Activated naive CD4-positive, alpha-beta T cell treated with anti-CD3 and anti-CD28 coated beads, Interleukin-2, amount 10 ng/mL, durations not matched to agents 7 days and 5 days (primary cell): ENCODE results near the gene HNRNPK.

Source experiments
- CTCF ChIA-PET: fragments of 350-600 bp; sonication (Branson Sonifier 250); formaldehyde crosslinking; loops from one replicate; lab custom pipeline; 2021; ENCODE audit warnings: antibody characterized with exemption; lab: Charles Lee
- DNase-seq: peaks from one replicate; pipeline ENCODE4 v3.0.0-alpha.2; 2020
- H3K27ac Mint-ChIP-seq: one replicate; pipeline ENCODE4 v1.8.0; 2021; ENCODE audit warnings: mild to moderate bottlenecking, moderate library complexity, mixed read lengths
- H3K27me3 Mint-ChIP-seq: one replicate; pipeline ENCODE4 v1.8.0; 2021; ENCODE audit warnings: mild to moderate bottlenecking, mixed read lengths
- H3K36me3 Mint-ChIP-seq: one replicate; pipeline ENCODE4 v1.8.0; 2021; ENCODE audit warnings: mixed read lengths
- H3K4me1 Mint-ChIP-seq: one replicate; pipeline ENCODE4 v1.8.0; 2021; ENCODE audit warnings: mixed read lengths
- H3K4me3 Mint-ChIP-seq: one replicate; pipeline ENCODE4 v1.8.0; 2021; ENCODE audit warnings: mild to moderate bottlenecking, moderate library complexity, mixed read lengths
- H3K9me3 Mint-ChIP-seq: one replicate; pipeline ENCODE4 v1.8.0; 2021; ENCODE audit warnings: mixed read lengths

The HNRNPK gene

GRCh38 chr9:83986765-83987401 lies 6.9 kb upstream of the HNRNPK start:
- no peaks in the 10 kb centered on the region for H3K9me3 Mint-ChIP-seq
- H3K4me3 Mint-ChIP-seq: no peak overlapping the region
- DNase-seq: no peak
- H3K4me1 Mint-ChIP-seq: peaks cover 32% of the 10 kb centered on the region
- no peak overlapping the region for H3K27ac Mint-ChIP-seq
- no peaks in the 10 kb centered on the region for H3K27me3 Mint-ChIP-seq
- peaks cover 40% of the 10 kb centered on the region for H3K36me3 Mint-ChIP-seq
- CTCF ChIA-PET: no interaction called here

DNA sequence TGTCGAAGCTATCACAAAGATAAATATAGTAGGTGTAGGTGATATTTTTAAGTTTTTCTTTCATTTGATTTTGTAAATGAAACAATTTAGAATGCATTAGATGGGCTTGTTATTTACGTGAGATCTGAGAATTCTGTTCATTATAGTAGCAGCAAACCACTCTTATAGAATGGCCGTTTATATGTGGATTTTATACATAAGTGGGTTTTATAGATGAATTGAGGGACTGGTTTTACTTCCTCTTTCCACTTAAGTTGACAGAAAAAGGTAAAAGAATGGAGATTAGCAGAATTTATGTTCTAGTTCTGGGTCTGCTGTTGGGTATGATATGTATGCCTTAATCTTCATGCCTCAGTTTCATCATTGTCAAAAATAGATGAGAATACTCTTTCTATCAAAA lies 6.2 kb upstream of the HNRNPK start:
- peaks cover 36% of the 10 kb centered on the region for H3K36me3 Mint-ChIP-seq
- no peaks in the 10 kb centered on the region for H3K27me3 Mint-ChIP-seq
- H3K4me3 Mint-ChIP-seq: no peak overlapping the region
- DNase-seq: no peak
- H3K9me3 Mint-ChIP-seq: no peaks in the 10 kb centered on the region
- H3K27ac Mint-ChIP-seq: no peak overlapping the region
- CTCF ChIA-PET: no interaction called here
- peaks cover 35% of the 10 kb centered on the region for H3K4me1 Mint-ChIP-seq

GRCh38 chr9:83981126-83981871 lies 1.3 kb upstream of the HNRNPK start:
- H3K9me3 Mint-ChIP-seq: no peaks in the 10 kb centered on the region
- peak overlapping the region; percentile 99 for H3K27ac Mint-ChIP-seq
- CTCF ChIA-PET: interaction anchor here (0.7 to 1.8 kb wide), 3 partner anchors 60 to 313 kb away, joined by 3 to 7 read pairs (median 5); partner anchors contain the start of gene KIF27
- H3K36me3 Mint-ChIP-seq: peaks cover 39% of the 10 kb centered on the region
- H3K4me3 Mint-ChIP-seq: peak overlapping the region; percentile 98
- peaks cover 41% of the 10 kb centered on the region for H3K4me1 Mint-ChIP-seq
- H3K27me3 Mint-ChIP-seq: peaks cover 4% of the 10 kb centered on the region
- peak; percentile 41 for DNase-seq

DNA sequence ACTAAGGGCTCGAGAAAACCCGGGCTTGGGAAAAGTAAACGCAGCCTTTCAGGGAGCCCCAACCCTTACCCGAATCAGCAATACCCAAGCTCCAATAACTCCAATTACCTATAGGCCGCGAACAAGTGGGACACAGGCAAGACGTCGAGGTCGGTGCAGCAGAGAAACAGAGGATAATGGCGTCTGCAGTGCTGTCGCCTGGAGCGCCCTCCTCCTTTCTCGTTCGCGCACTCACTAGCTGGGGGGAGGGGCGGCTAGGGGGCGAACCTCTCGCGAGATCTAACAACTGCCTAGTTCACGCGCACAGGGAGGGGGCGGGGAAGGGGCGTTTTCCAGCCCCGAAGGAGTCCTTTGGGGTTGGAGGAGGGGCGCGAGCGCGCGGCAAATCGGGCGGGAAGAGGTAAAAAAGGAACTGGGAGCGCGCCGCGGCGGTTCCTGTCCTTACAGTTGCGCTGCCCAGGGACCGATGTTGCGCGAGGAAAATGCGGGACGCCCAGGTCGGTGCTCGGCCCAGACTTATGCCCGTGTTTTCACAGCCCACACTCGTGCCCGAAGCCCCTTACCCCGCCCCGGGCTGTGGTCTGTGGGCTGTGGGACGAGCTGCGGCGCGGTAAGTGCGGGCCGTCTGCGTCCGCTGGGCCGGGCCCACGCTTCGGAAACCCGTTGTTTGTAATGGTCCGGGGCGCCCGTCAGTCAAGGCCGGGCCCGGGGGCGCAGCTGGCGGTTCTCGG lies 545 bp upstream of the HNRNPK start, which contains the start of gene RMI1:
Gene RMI1, plus strand, starts transcription at position 411 of the 731 bp plus-strand sequence. CDS start 20,182 bp downstream, outside the sequence.
- CTCF ChIA-PET: interaction anchor here (0.7 to 1.8 kb wide), 4 partner anchors 59 to 314 kb away, joined by 3 to 7 read pairs (median 4); partner anchors contain the start of gene KIF27
- H3K4me1 Mint-ChIP-seq: peaks cover 45% of the 10 kb centered on the region
- peaks cover 46% of the 10 kb centered on the region for H3K36me3 Mint-ChIP-seq
- peak within 1 kb of the TSS; percentile 99 for H3K27ac Mint-ChIP-seq
- H3K4me3 Mint-ChIP-seq: peak within 1 kb of the TSS; percentile 98
- DNase-seq: peak; percentile 99
- no peaks in the 10 kb centered on the region for H3K9me3 Mint-ChIP-seq
- H3K27me3 Mint-ChIP-seq: peaks cover 4% of the 10 kb centered on the region

DNA sequence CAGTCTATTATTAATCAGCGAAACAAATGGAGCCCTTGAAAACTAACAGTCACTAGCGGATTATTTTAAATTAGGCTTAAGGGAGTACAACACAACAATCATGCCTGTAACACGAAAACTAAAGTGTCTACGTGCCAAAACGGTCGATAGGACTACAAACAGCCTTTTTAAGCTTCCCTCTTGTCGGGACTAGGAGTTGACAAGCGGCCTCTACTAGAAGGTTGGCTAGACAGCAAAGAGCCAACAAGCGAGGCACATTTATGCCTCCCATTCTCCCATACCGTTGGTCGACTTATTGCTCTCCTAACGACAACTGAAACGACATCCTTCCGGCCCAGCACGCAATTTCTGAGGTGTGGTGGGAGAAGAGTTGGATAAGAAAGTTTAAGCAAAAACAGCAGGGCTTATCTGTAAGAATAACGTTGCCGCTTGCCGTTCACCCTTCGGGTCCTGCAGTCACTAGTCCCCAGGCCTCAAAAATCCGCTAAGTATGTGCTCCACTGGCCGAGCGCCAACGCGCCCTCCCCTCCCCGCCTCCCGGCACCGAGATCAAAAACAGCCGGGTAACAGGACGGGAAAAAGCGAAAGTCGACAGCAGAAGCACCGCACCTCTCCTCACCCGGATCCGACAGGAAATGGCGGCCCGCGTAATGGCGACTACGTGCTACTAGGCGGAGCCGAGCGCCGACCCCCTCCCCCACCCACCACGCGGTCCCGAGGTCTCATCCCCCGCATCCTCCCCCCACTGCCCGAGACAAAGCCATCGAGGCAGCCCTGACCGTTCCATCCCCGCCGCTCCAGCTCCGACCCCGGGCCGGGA lies 813 bp downstream of the HNRNPK start:
- Mint-ChIP-seq H3K9me3 (no peaks in the 10 kb centered on the region), H3K27ac (peak overlapping the region; percentile 99), H3K36me3 (peaks cover 60% of the 10 kb centered on the region), H3K4me3 (peak overlapping the region; percentile 98), H3K27me3 (peaks cover 4% of the 10 kb centered on the region), H3K4me1 (peaks cover 56% of the 10 kb centered on the region)
- CTCF ChIA-PET: interaction anchor here (0.5 to 1.8 kb wide), 3 partner anchors 282 to 314 kb away, joined by 3 to 6 read pairs (median 5); no protein-coding TSS in a partner anchor
- peak; percentile 94 for DNase-seq

- Mint-ChIP-seq H3K27me3 (peaks cover 4% of the 10 kb centered on the region), H3K4me1 (peaks cover 51% of the 10 kb centered on the region), H3K27ac (peak overlapping the region; percentile 99)
These were observed 2.8 kb downstream of the HNRNPK start for GRCh38 chr9:83977196-83977595.

GRCh38 chr9:83976372-83976771 lies 3.6 kb downstream of the HNRNPK start:
- peaks cover 53% of the 10 kb centered on the region for H3K4me1 Mint-ChIP-seq
- CTCF ChIA-PET: no interaction called here
- no peak overlapping the region for H3K4me3 Mint-ChIP-seq
- DNase-seq: no peak
- H3K27me3 Mint-ChIP-seq: peaks cover 4% of the 10 kb centered on the region
- H3K27ac Mint-ChIP-seq: peak overlapping the region; percentile 49
- no peaks in the 10 kb centered on the region for H3K9me3 Mint-ChIP-seq
- H3K36me3 Mint-ChIP-seq: peaks cover 74% of the 10 kb centered on the region

More at GRCh38 chr9:83977196-83977595, 2.8 kb downstream of the HNRNPK start:
- Mint-ChIP-seq H3K9me3 (no peaks in the 10 kb centered on the region), H3K4me3 (peak overlapping the region; percentile 98), H3K36me3 (peaks cover 66% of the 10 kb centered on the region)
- CTCF ChIA-PET: interaction anchor here (1.0 kb wide), 1 partner anchor 14 kb away, joined by 3 read pairs; no protein-coding TSS in a partner anchor
- no peak for DNase-seq

GRCh38 chr9:83975300-83975699 lies 4.7 kb downstream of the HNRNPK start:
- Mint-ChIP-seq H3K36me3 (peaks cover 84% of the 10 kb centered on the region), H3K4me1 (peaks cover 54% of the 10 kb centered on the region), H3K4me3 (no peak overlapping the region), H3K27ac (no peak overlapping the region), H3K27me3 (no peaks in the 10 kb centered on the region), H3K9me3 (no peaks in the 10 kb centered on the region)
- CTCF ChIA-PET: no interaction called here
- no peak for DNase-seq

DNA sequence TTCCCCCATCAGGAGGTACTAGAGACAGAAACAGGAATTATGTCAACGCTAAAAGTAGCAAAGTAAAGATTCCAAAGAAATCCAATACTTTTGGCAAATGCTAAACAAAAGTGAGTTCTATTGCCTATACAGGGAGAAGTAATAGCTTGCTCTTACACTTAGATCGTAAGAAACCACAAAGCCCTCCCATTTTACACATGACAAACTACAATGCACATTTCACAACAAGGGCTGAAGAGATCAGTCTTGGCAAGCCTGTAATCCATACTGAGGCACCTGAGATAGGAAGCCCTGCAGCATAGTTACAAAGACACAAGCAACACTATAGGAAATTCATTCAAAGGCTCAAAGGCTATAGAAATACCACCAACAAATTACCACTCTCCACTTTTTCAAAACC lies 7.7 kb downstream of the HNRNPK start:
- no peak for DNase-seq
- Mint-ChIP-seq H3K27me3 (no peaks in the 10 kb centered on the region), H3K4me1 (peaks cover 50% of the 10 kb centered on the region), H3K27ac (no peak overlapping the region), H3K4me3 (no peak overlapping the region), H3K36me3 (peaks cover 84% of the 10 kb centered on the region), H3K9me3 (no peaks in the 10 kb centered on the region)
- CTCF ChIA-PET: interaction anchor here (0.8 kb wide), 1 partner anchor 32 kb away, joined by 3 read pairs; no protein-coding TSS in a partner anchor

DNA sequence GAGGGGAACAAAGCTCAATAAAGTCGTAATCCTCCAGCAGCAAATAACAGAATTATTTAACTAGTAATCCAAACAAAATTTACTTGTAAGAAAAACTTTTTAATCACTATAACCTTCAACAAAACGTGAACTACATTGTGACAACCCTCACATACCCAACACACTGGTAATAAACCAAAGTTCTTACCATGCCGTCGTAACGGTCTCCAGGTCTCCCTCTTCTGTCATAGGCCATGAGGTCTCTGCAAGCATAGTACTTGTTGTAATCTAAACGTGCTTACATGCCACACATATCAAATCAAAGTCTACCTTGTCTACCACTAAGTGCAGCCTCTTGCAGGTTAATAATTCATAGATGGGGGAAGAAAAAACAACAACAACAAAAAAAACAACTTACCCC lies 8.5 kb downstream of the HNRNPK start:
- H3K27me3 Mint-ChIP-seq: no peaks in the 10 kb centered on the region
- no peak for DNase-seq
- peaks cover 83% of the 10 kb centered on the region for H3K36me3 Mint-ChIP-seq
- no peak overlapping the region for H3K27ac Mint-ChIP-seq
- H3K9me3 Mint-ChIP-seq: no peaks in the 10 kb centered on the region
- CTCF ChIA-PET: interaction anchor here (1.9 kb wide), 1 partner anchor 290 kb away, joined by 5 read pairs; no protein-coding TSS in a partner anchor
- H3K4me3 Mint-ChIP-seq: no peak overlapping the region
- peaks cover 42% of the 10 kb centered on the region for H3K4me1 Mint-ChIP-seq

- peaks cover 76% of the 10 kb centered on the region for H3K36me3 Mint-ChIP-seq
- peak overlapping the region; percentile 8 for H3K27ac Mint-ChIP-seq
- no peaks in the 10 kb centered on the region for H3K27me3 Mint-ChIP-seq
- no peaks in the 10 kb centered on the region for H3K9me3 Mint-ChIP-seq
- DNase-seq: no peak
- no peak overlapping the region for H3K4me3 Mint-ChIP-seq
- CTCF ChIA-PET: interaction anchor here (0.8 to 1.9 kb wide), 3 partner anchors 9 to 292 kb away, joined by 3 to 5 read pairs (median 3); no protein-coding TSS in a partner anchor
- H3K4me1 Mint-ChIP-seq: peaks cover 23% of the 10 kb centered on the region
These were observed 10.4 kb downstream of the HNRNPK start for GRCh38 chr9:83969602-83970001.

DNA sequence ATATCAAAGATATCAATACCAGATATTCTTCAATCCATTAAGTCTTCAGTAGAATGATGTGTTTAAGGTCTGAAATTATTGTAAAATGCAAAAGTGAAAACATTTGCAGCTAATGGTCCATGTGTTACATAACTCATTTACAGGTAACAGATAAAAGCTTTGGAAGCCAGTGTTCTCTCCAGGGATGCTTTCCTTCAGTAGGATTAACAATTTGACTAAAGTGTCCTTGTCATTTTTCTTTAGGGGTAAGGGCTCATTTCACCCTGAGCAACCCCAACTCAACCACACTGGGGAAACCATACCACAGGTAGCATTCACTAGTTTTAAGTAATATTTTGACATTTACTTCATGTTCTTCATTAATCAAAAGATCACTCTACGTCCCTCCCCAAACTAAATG lies 12.9 kb downstream of the HNRNPK start:
- H3K4me3 Mint-ChIP-seq: no peak overlapping the region
- no peak overlapping the region for H3K27ac Mint-ChIP-seq
- no peak for DNase-seq
- H3K9me3 Mint-ChIP-seq: no peaks in the 10 kb centered on the region
- H3K27me3 Mint-ChIP-seq: peaks cover 2% of the 10 kb centered on the region
- peaks cover 9% of the 10 kb centered on the region for H3K4me1 Mint-ChIP-seq
- CTCF ChIA-PET: no interaction called here
- H3K36me3 Mint-ChIP-seq: peaks cover 57% of the 10 kb centered on the region

DNA sequence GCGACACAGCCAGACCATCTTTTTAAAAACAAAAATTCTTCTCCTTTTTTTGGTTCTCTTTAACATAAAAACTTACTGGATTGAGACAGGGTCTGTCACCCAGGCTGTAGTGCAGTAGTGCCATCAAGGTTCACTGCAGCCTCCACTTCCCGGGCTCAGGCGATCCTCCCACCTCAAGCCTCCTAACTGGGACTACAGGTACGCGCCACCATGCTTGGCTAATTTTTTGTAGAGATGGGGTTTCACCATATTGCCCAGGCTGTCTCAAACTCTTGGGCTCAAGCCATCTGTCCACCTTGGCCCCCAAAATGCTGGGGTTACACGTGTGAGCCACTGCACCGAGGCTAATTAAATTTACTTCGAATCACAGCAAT lies 13.8 kb downstream of the HNRNPK start:
- Mint-ChIP-seq H3K27me3 (peaks cover 7% of the 10 kb centered on the region), H3K27ac (no peak overlapping the region), H3K9me3 (no peaks in the 10 kb centered on the region), H3K4me3 (no peak overlapping the region), H3K4me1 (peaks cover 2% of the 10 kb centered on the region), H3K36me3 (peaks cover 49% of the 10 kb centered on the region)
- CTCF ChIA-PET: no interaction called here
- DNase-seq: no peak
